ENCODE measurements around the gene ABHD6. TPM values are rescaled to one million over a fixed set of nuclear protein-coding genes. Genes with fewer than 3 reads are reported as not detected.
"Not testable (repeated sequence)": the region's sequence is repeated elsewhere in the genome, so short reads cannot be mapped to it uniquely, and the experiment has no call there.

Gene ABHD6
- polyA plus RNA-seq, 1 donor = 33.8 TPM

- Histone ChIP-seq H3K4me1 (ENCODE audit: control insufficient read depth, insufficient read depth, low read length) (no peaks in the 10 kb centered on the region), H3K4me3 (ENCODE audit: low read length) (no peak overlapping the region), H3K36me3 (ENCODE audit: control insufficient read depth, insufficient read depth, low read length) (peaks cover 20% of the 10 kb centered on the region), H3K27ac (ENCODE audit: low read length) (no peak overlapping the region), H3K9me3 (ENCODE audit: control insufficient read depth, low read depth, low read length) (no peaks in the 10 kb centered on the region), H3K27me3 (ENCODE audit: control insufficient read depth, insufficient read depth, low read length) (no peaks in the 10 kb centered on the region)
- no peak for DNase-seq
- 100% methylated on average over 1 of the region's 10 CpGs for WGBS (ENCODE audit: insufficient coverage, low lambda C conversion rate)
These were observed 20.9 kb downstream of the ABHD6 start for GRCh38 chr3:58258392-58259055.

- no peak for DNase-seq
- H3K27ac ChIP-seq (ENCODE audit: low read length) = no peak overlapping the region
- no peak overlapping the region for H3K4me3 ChIP-seq (ENCODE audit: low read length)
- peaks cover 20% of the 10 kb centered on the region for H3K36me3 ChIP-seq (ENCODE audit: control insufficient read depth, insufficient read depth, low read length)
- H3K9me3 ChIP-seq (ENCODE audit: control insufficient read depth, low read depth, low read length) = no peaks in the 10 kb centered on the region
- H3K27me3 ChIP-seq (ENCODE audit: control insufficient read depth, insufficient read depth, low read length) = no peaks in the 10 kb centered on the region
- H3K4me1 ChIP-seq (ENCODE audit: control insufficient read depth, insufficient read depth, low read length) = no peaks in the 10 kb centered on the region
- no CpG with 5 or more reads among the region's 6 CpGs for WGBS (ENCODE audit: insufficient coverage, low lambda C conversion rate)
These were observed 22.7 kb downstream of the ABHD6 start for GRCh38 chr3:58260261-58260731.

GRCh38 chr3:58260733-58261132 lies 23.1 kb downstream of the ABHD6 start:
- no peaks in the 10 kb centered on the region for H3K9me3 ChIP-seq (ENCODE audit: control insufficient read depth, low read depth, low read length)
- no peaks in the 10 kb centered on the region for H3K27me3 ChIP-seq (ENCODE audit: control insufficient read depth, insufficient read depth, low read length)
- H3K4me3 ChIP-seq (ENCODE audit: low read length) = no peak overlapping the region
- WGBS (ENCODE audit: insufficient coverage, low lambda C conversion rate) = 100% methylated on average over 2 of the region's 6 CpGs
- peaks cover 20% of the 10 kb centered on the region for H3K36me3 ChIP-seq (ENCODE audit: control insufficient read depth, insufficient read depth, low read length)
- H3K27ac ChIP-seq (ENCODE audit: low read length) = no peak overlapping the region
- no peak for DNase-seq
- H3K4me1 ChIP-seq (ENCODE audit: control insufficient read depth, insufficient read depth, low read length) = no peaks in the 10 kb centered on the region

- Histone ChIP-seq H3K27me3 (ENCODE audit: control insufficient read depth, insufficient read depth, low read length) (no peaks in the 10 kb centered on the region), H3K4me1 (ENCODE audit: control insufficient read depth, insufficient read depth, low read length) (no peaks in the 10 kb centered on the region), H3K9me3 (ENCODE audit: control insufficient read depth, low read depth, low read length) (no peaks in the 10 kb centered on the region), H3K4me3 (ENCODE audit: low read length) (no peak overlapping the region), H3K27ac (ENCODE audit: low read length) (no peak overlapping the region), H3K36me3 (ENCODE audit: control insufficient read depth, insufficient read depth, low read length) (peaks cover 24% of the 10 kb centered on the region)
- 71% methylated on average over 1 of the region's 3 CpGs for WGBS (ENCODE audit: insufficient coverage, low lambda C conversion rate)
- no peak for DNase-seq
These were observed 24.5 kb downstream of the ABHD6 start for GRCh38 chr3:58261954-58262666.

GRCh38 chr3:58266577-58266976 lies 29.0 kb downstream of the ABHD6 start:
- no peak for DNase-seq
- Histone ChIP-seq H3K27me3 (ENCODE audit: control insufficient read depth, insufficient read depth, low read length) (no peaks in the 10 kb centered on the region), H3K36me3 (ENCODE audit: control insufficient read depth, insufficient read depth, low read length) (peaks cover 33% of the 10 kb centered on the region), H3K9me3 (ENCODE audit: control insufficient read depth, low read depth, low read length) (no peaks in the 10 kb centered on the region), H3K4me3 (ENCODE audit: low read length) (no peak overlapping the region), H3K27ac (ENCODE audit: low read length) (no peak overlapping the region), H3K4me1 (ENCODE audit: control insufficient read depth, insufficient read depth, low read length) (no peaks in the 10 kb centered on the region)
- WGBS (ENCODE audit: insufficient coverage, low lambda C conversion rate) = no CpG with 5 or more reads among the region's 1 CpG

GRCh38 chr3:58267543-58267942 lies 30.0 kb downstream of the ABHD6 start:
- not testable (repeated sequence) for H3K4me1 ChIP-seq (ENCODE audit: control insufficient read depth, insufficient read depth, low read length); H3K27ac ChIP-seq (ENCODE audit: low read length); H3K27me3 ChIP-seq (ENCODE audit: control insufficient read depth, insufficient read depth, low read length); H3K9me3 ChIP-seq (ENCODE audit: control insufficient read depth, low read depth, low read length); DNase-seq; H3K4me3 ChIP-seq (ENCODE audit: low read length)
- no CpG with 5 or more reads among the region's 1 CpG for WGBS (ENCODE audit: insufficient coverage, low lambda C conversion rate)
- peaks cover 37% of the 10 kb centered on the region for H3K36me3 ChIP-seq (ENCODE audit: control insufficient read depth, insufficient read depth, low read length)

GRCh38 chr3:58269356-58269755 lies 31.8 kb downstream of the ABHD6 start:
- no CpG with 5 or more reads among the region's 2 CpGs for WGBS (ENCODE audit: insufficient coverage, low lambda C conversion rate)
- Histone ChIP-seq H3K9me3 (ENCODE audit: control insufficient read depth, low read depth, low read length) (no peaks in the 10 kb centered on the region), H3K36me3 (ENCODE audit: control insufficient read depth, insufficient read depth, low read length) (peaks cover 41% of the 10 kb centered on the region), H3K4me3 (ENCODE audit: low read length) (no peak overlapping the region), H3K4me1 (ENCODE audit: control insufficient read depth, insufficient read depth, low read length) (no peaks in the 10 kb centered on the region), H3K27ac (ENCODE audit: low read length) (no peak overlapping the region), H3K27me3 (ENCODE audit: control insufficient read depth, insufficient read depth, low read length) (no peaks in the 10 kb centered on the region)
- no peak for DNase-seq

GRCh38 chr3:58270485-58270884 lies 32.9 kb downstream of the ABHD6 start:
- DNase-seq = no peak
- no peak overlapping the region for H3K27ac ChIP-seq (ENCODE audit: low read length)
- H3K9me3 ChIP-seq (ENCODE audit: control insufficient read depth, low read depth, low read length) = no peaks in the 10 kb centered on the region
- no peaks in the 10 kb centered on the region for H3K27me3 ChIP-seq (ENCODE audit: control insufficient read depth, insufficient read depth, low read length)
- H3K36me3 ChIP-seq (ENCODE audit: control insufficient read depth, insufficient read depth, low read length) = peaks cover 47% of the 10 kb centered on the region
- no CpG with 5 or more reads among the region's 2 CpGs for WGBS (ENCODE audit: insufficient coverage, low lambda C conversion rate)
- no peak overlapping the region for H3K4me3 ChIP-seq (ENCODE audit: low read length)
- H3K4me1 ChIP-seq (ENCODE audit: control insufficient read depth, insufficient read depth, low read length) = no peaks in the 10 kb centered on the region

- Histone ChIP-seq H3K36me3 (ENCODE audit: control insufficient read depth, insufficient read depth, low read length) (peaks cover 45% of the 10 kb centered on the region), H3K27ac (ENCODE audit: low read length) (no peak overlapping the region), H3K27me3 (ENCODE audit: control insufficient read depth, insufficient read depth, low read length) (no peaks in the 10 kb centered on the region), H3K4me1 (ENCODE audit: control insufficient read depth, insufficient read depth, low read length) (no peaks in the 10 kb centered on the region), H3K4me3 (ENCODE audit: low read length) (no peak overlapping the region), H3K9me3 (ENCODE audit: control insufficient read depth, low read depth, low read length) (no peaks in the 10 kb centered on the region)
- no peak for DNase-seq
- WGBS (ENCODE audit: insufficient coverage, low lambda C conversion rate) = no CpG with 5 or more reads among the region's 7 CpGs
These were observed 34.4 kb downstream of the ABHD6 start for GRCh38 chr3:58271901-58272501.

GRCh38 chr3:58272891-58273290 lies 35.3 kb downstream of the ABHD6 start:
- no peaks in the 10 kb centered on the region for H3K9me3 ChIP-seq (ENCODE audit: control insufficient read depth, low read depth, low read length)
- H3K4me3 ChIP-seq (ENCODE audit: low read length) = no peak overlapping the region
- H3K27me3 ChIP-seq (ENCODE audit: control insufficient read depth, insufficient read depth, low read length) = no peaks in the 10 kb centered on the region
- WGBS (ENCODE audit: insufficient coverage, low lambda C conversion rate) = 86% methylated on average over 1 of the region's 3 CpGs
- no peak overlapping the region for H3K27ac ChIP-seq (ENCODE audit: low read length)
- no peak for DNase-seq
- no peaks in the 10 kb centered on the region for H3K4me1 ChIP-seq (ENCODE audit: control insufficient read depth, insufficient read depth, low read length)
- peaks cover 41% of the 10 kb centered on the region for H3K36me3 ChIP-seq (ENCODE audit: control insufficient read depth, insufficient read depth, low read length)
